Heart right ventricle (tissue), 16 donors: ENCODE data around the gene PLCD3. TPM values are rescaled to one million over a fixed set of nuclear protein-coding genes. Genes with fewer than 3 reads are reported as not detected.

ENCODE experiments used
- ATAC-seq, 8 donors: fragments of 200-7000 bp; cut with Tn5 transposase; one replicate each; pipeline ENCODE4 v1.9.1; 2020; ENCODE audit warnings: mild to moderate bottlenecking in 8 of 8, moderate library complexity in 8 of 8, moderate number of reproducible peaks in 1 of 8
- DNase-seq, 2 donors: peaks; one replicate each; pipeline ENCODE4 v3.0.0-alpha.2; 2020
- H3K27ac ChIP-seq, 10 donors: fragments of 200-600 bp; sonication (generic) in 2 of 10; one replicate each; pipeline versions ENCODE4 v1.5.0 to v1.8.0; 2020 to 2022; ENCODE audit warnings: mild to moderate bottlenecking in 3 of 10
- H3K27me3 ChIP-seq, 7 donors: fragments of 200-600 bp; one replicate each; pipeline ENCODE4 v1.8.0; 2021 to 2022; ENCODE audit warnings: mild to moderate bottlenecking in 2 of 7
- H3K36me3 ChIP-seq, 9 donors: fragments of 200-600 bp; sonication (generic) in 1 of 9; one replicate each; pipeline versions ENCODE4 v1.5.0 to v1.8.0; 2020 to 2022; ENCODE audit warnings: mild to moderate bottlenecking in 2 of 9
- H3K4me1 ChIP-seq, 9 donors: fragments of 200-600 bp; sonication (generic) in 1 of 9; one replicate each; pipeline versions ENCODE4 v1.5.0 to v1.8.0; 2020 to 2022; ENCODE audit warnings: mild to moderate bottlenecking in 4 of 9
- H3K4me3 ChIP-seq, 10 donors: fragments of 200-600 bp; sonication (generic) in 2 of 10; one replicate each; pipeline versions ENCODE4 v1.5.0 to v1.8.0; 2020 to 2022; ENCODE audit warnings: mild to moderate bottlenecking in 7 of 10, moderate library complexity in 2 of 10
- H3K9me3 ChIP-seq, 11 donors: fragments of 200-600 bp in 10 of 11; sonication (generic) in 2 of 11; one replicate each; pipeline versions ENCODE4 v1.5.0 to v1.8.0; 2013 to 2022; ENCODE audit warnings: mild to moderate bottlenecking in 2 of 11, control low read depth in 1 of 11, moderate library complexity in 1 of 11
- WGBS, 2 donors: extraction: QIAGEN DNeasy Blood & Tissue Kit; methylation state at CpG; one replicate each; pipeline ENCODE4 v1.1.7; 2013; ENCODE audit warnings: inconsistent platforms in 1 of 2; 5-methylcytosine and 5-hydroxymethylcytosine counted together
- intact Hi-C, 10 donors: fragments of 100-400 bp; cut with DNase I; formaldehyde crosslinking; loops; one replicate each; pipeline versions ENCODE4 v1.11.1 to v1.14.2; 2022
- polyA plus RNA-seq, 2 donors: library from polyadenylated mRNA; stranded (reverse); fragments of 200-250 nt; gene quantifications; one replicate each; pipeline ENCODE4 v1.2.3, GENCODE V29; 2013
- total RNA-seq, 10 donors: library from RNA; stranded (reverse); fragmentation: NEBNext Ultra II Directional in 3 of 10; extraction: Animal tissue kit (Norgen Biotek cat#: 25700) in 3 of 10; gene quantifications; one replicate each; pipeline versions ENCODE4 v1.2.1 to v1.2.4, GENCODE V29; 2021 to 2023
- TF ChIP-seq, protein P1 (sequence below), 9 donors: fragments of 200-600 bp; sonication (generic) in 2 of 9; IDR thresholded peaks; one replicate each; pipeline versions ENCODE4 v1.5.0 to v1.8.0; 2021 to 2022; ENCODE audit warnings: antibody characterized with exemption in 9 of 9, mild to moderate bottlenecking in 5 of 9, moderate library complexity in 1 of 9
- donor health status: Arrhythmogenic right ventricular cardiomyopathy.
- donor health status: ischemic (EF 13 %, LVEDD 7.1; RV severe dilation, severe dysfunction).
- donor health status: healthy with polysubstance abuse.
- donor health status: DM: no; HTN: yes; CAD: no.
- donor health status: DM: no; HTN: no; CAD: no.
- donor health status: ischemic (EF 25% LVEDD 6.9; RV normal size, moderate dysfunction).
- donor health status: ischemic (EF 25% LVEDD 5.7; RV mildly dilated, moderate dysfunction).
- donor health status: healthy.
- donor health status: DM: yes; HTN: yes; CAD: no.
- donor health status: Ischemic cardiomyopathy.
- donor health status: ischemic (EF 35%, LVEDD 5.7; RV mildly dilated, moderate dysfunction).
- donor health status: nonischemic (EF 11% LVEDD 7.7; RV severe dilation, severe dysfunction).
- donor health status: DM: yes; HTN: yes; CAD: no.
- donor health status: PGD.
- donor health status: ischemic (EF 29% LVEDD 5.4; RV normal size, mild dysfunction).
- donor health status: nonischemic (EF 23%, LVEDD 6.1; RV moderate dilation, normal function).

The PLCD3 gene
- total and polyA plus RNA-seq, 12 donors, result 44.6 to 188 (median 112) TPM

DNA sequence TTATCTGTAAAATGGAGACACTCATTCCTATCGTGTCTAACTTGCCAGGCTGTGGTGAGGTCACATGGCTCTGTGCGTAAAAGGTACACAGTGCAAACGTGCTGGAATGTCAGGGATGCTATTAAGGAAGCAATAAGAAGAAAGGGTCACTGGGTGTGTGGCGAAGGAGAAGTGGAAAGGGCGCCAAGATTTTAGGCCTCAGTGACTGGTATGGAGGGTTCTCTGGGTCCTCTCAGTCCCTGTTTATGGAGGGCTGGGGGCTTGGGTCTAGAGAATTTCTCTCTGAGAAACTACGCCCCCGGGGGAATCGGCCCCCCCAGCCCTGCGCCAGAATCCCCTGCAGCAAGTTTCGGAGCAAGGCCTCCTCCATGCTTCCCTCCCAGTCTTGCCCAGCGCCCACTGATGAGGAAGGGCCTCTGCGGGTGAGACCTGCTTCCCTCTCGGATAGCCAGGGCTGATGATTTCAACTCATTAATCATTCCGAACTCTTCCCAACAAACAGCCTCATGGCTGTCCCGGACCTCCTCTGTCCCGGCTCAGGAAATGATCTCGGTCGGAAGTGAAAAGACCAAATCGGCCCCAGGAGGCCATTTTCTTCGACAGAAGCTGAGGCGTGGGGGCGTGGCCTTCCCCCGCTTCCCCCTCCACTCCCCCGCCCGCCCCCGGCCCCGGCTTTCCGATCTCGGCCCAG, 14.7 kb upstream of the PLCD3 start:
- peak; percentile 2 to 29 (median 10) for ATAC-seq
- TF ChIP-seq, protein P1, sequence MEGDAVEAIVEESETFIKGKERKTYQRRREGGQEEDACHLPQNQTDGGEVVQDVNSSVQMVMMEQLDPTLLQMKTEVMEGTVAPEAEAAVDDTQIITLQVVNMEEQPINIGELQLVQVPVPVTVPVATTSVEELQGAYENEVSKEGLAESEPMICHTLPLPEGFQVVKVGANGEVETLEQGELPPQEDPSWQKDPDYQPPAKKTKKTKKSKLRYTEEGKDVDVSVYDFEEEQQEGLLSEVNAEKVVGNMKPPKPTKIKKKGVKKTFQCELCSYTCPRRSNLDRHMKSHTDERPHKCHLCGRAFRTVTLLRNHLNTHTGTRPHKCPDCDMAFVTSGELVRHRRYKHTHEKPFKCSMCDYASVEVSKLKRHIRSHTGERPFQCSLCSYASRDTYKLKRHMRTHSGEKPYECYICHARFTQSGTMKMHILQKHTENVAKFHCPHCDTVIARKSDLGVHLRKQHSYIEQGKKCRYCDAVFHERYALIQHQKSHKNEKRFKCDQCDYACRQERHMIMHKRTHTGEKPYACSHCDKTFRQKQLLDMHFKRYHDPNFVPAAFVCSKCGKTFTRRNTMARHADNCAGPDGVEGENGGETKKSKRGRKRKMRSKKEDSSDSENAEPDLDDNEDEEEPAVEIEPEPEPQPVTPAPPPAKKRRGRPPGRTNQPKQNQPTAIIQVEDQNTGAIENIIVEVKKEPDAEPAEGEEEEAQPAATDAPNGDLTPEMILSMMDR (IDR thresholded peaks at IDR 0.05), result no peak
- Histone ChIP-seq H3K27me3 (no peaks in the 10 kb centered on the region), H3K27ac (peak overlapping the region; percentile 92 to 99 (median 98)), H3K4me1 (peaks cover 13 to 55% (median 52%) of the 10 kb centered on the region in 9 donors), H3K36me3 (no peaks in the 10 kb centered on the region), H3K4me3 (peak overlapping the region; percentile 60 to 97 (median 74)), H3K9me3 (no peaks in the 10 kb centered on the region)
- intact Hi-C loops, result loop anchor here in 1 of 10 donors (10.0 kb wide), 1 partner anchor 168 kb away; the partner anchor contains the start of gene MAP3K14
- 7 to 8% methylated on average over 29 of the region's 29 CpGs for WGBS, 2 donors
- DNase-seq, result peak; percentile 54 to 87

DNA sequence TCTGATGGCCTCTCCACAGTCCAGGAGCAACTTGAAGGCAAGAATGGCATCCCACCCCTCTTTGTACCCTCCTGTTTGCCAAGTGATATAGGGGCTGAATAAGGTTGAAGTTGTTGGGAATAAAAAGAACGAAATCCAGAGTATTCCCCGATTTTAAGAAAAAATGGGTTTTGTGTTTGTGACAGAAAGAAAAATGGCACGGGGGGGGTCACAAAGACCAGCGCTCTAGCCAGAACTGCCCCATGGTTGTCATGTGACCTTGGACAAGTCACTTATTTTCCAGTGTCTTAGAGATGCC, 14.2 kb upstream of the PLCD3 start:
- Histone ChIP-seq H3K4me1 (peaks cover 10 to 50% (median 47%) of the 10 kb centered on the region in 9 donors), H3K9me3 (no peaks in the 10 kb centered on the region), H3K36me3 (no peaks in the 10 kb centered on the region), H3K27me3 (no peaks in the 10 kb centered on the region), H3K4me3 (peak overlapping the region in 9 of 10 donors; percentile 60 to 97 (median 74)), H3K27ac (peak overlapping the region; percentile 92 to 99 (median 98))
- DNase-seq, result no peak
- ATAC-seq, result no peak
- intact Hi-C loops, result loop anchor here in 1 of 10 donors (10.0 kb wide), 1 partner anchor 168 kb away; the partner anchor contains the start of gene MAP3K14
- WGBS, 2 donors, result 86 to 89% methylated on average over 4 of the region's 4 CpGs
- TF ChIP-seq, protein P1 (IDR thresholded peaks at IDR 0.05), result no peak

DNA sequence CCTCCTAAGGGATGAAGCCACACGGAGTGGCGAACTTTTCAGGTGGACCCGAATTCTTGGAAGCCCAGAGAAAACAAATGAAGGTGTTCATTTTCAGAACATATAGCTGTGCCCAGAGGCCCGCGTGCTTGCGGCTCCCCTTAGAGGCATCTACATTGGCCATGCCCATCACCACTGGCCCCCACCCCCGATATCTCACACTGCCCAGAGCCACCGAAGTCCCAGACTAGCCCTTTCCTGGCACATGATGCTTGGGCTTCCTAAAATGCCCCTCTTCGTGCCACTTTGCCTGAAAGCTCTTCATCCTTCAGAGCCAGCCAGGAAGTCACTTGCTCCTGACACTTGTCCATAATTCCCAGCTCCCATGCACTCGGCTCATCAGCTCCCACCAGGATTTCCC, 13.9 kb upstream of the PLCD3 start:
- Histone ChIP-seq H3K36me3 (no peaks in the 10 kb centered on the region), H3K9me3 (no peaks in the 10 kb centered on the region), H3K27ac (peak overlapping the region in 8 of 10 donors; percentile 92 to 99 (median 98)), H3K4me1 (peaks cover 7 to 46% (median 43%) of the 10 kb centered on the region in 9 donors), H3K27me3 (no peaks in the 10 kb centered on the region), H3K4me3 (no peak overlapping the region)
- WGBS, 2 donors, result 87 to 91% methylated on average over 10 of the region's 10 CpGs
- intact Hi-C loops, result loop anchor here in 1 of 10 donors (10.0 kb wide), 1 partner anchor 169 kb away; the partner anchor contains the start of gene MAP3K14
- TF ChIP-seq, protein P1 (IDR thresholded peaks at IDR 0.05), result no peak
- no peak for ATAC-seq
- DNase-seq, result no peak

DNA sequence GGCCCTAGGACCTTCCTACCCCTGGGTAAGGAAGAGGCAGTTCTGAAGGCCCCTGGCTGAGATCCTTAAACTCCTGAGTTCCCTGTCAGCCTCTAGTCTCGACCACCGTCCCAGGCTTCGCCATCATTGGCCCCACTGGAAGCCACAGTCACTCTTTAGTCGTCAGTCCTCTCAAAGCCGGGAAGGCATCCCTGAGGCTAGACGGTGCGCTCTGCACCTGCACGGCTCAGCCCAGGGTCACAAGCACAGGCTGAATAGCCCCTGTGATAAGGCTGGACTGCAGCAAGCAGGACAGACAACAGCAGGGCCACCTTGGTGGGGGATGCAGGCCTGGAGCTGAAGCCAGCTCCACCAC, 12.7 kb upstream of the PLCD3 start:
- ATAC-seq (no peak), DNase-seq (no peak)
- Histone ChIP-seq H3K27me3 (no peaks in the 10 kb centered on the region), H3K9me3 (no peaks in the 10 kb centered on the region), H3K4me3 (peak overlapping the region in 9 of 10 donors; percentile 24 to 62 (median 54)), H3K36me3 (peaks cover 0 to 2% (median 0%) of the 10 kb centered on the region in 9 donors), H3K27ac (peak overlapping the region; percentile 74 to 96 (median 92)), H3K4me1 (peaks cover 6 to 39% (median 33%) of the 10 kb centered on the region in 9 donors)
- WGBS, 2 donors, result 81 to 83% methylated on average over 8 of the region's 8 CpGs
- TF ChIP-seq, protein P1 (IDR thresholded peaks at IDR 0.05), result no peak
- intact Hi-C loops, result loop anchor here in 1 of 10 donors (10.0 kb wide), 1 partner anchor 170 kb away; the partner anchor contains the start of gene MAP3K14
